ACC112 (cell line): Measurements from ENCODE around the gene C10orf105.

Experiments
- H2AFZ ChIP-seq: fragments of 200-600 bp; sonication (generic); one replicate; pipeline ENCODE4 v1.6.0; 2017; ENCODE audit warnings: antibody characterized with exemption, low read length; ENCODE audit not compliant: unreplicated experiment
- H3K27ac ChIP-seq: fragments of 200-600 bp; sonication (generic); 2 replicates; pipeline ENCODE4 v1.5.1; 2014; ENCODE audit warnings: low read depth, mild to moderate bottlenecking, antibody characterized with exemption, low read length, moderate library complexity
- H3K27me3 ChIP-seq: fragments of 200-600 bp; sonication (generic); 2 replicates; pipeline ENCODE4 v1.6.1; 2014; ENCODE audit warnings: mild to moderate bottlenecking, antibody characterized with exemption, low read length, moderate library complexity, mixed read lengths; ENCODE audit not compliant: insufficient read depth
- H3K36me3 ChIP-seq: fragments of 200-600 bp; sonication (generic); 2 replicates; pipeline ENCODE4 v1.6.1; 2016; ENCODE audit warnings: mild to moderate bottlenecking, antibody characterized with exemption, low read length, moderate library complexity, mixed read lengths; ENCODE audit not compliant: insufficient read depth
- H3K4me1 ChIP-seq: fragments of 200-600 bp; sonication (generic); one replicate; pipeline ENCODE4 v1.6.1; 2016; ENCODE audit warnings: low read length, mixed read lengths; ENCODE audit not compliant: insufficient read depth, unreplicated experiment, control insufficient read depth
- H3K4me3 ChIP-seq: fragments of 200-600 bp; sonication (generic); 2 replicates; pipeline ENCODE4 v1.5.1; 2014; ENCODE audit warnings: mild to moderate bottlenecking, low read depth, low read length
- H3K79me2 ChIP-seq: fragments of 200-600 bp; sonication (generic); one replicate; pipeline ENCODE4 v1.6.0; 2016; ENCODE audit warnings: low read length; ENCODE audit not compliant: control insufficient read depth, unreplicated experiment, insufficient read depth

The C10orf105 gene

DNA sequence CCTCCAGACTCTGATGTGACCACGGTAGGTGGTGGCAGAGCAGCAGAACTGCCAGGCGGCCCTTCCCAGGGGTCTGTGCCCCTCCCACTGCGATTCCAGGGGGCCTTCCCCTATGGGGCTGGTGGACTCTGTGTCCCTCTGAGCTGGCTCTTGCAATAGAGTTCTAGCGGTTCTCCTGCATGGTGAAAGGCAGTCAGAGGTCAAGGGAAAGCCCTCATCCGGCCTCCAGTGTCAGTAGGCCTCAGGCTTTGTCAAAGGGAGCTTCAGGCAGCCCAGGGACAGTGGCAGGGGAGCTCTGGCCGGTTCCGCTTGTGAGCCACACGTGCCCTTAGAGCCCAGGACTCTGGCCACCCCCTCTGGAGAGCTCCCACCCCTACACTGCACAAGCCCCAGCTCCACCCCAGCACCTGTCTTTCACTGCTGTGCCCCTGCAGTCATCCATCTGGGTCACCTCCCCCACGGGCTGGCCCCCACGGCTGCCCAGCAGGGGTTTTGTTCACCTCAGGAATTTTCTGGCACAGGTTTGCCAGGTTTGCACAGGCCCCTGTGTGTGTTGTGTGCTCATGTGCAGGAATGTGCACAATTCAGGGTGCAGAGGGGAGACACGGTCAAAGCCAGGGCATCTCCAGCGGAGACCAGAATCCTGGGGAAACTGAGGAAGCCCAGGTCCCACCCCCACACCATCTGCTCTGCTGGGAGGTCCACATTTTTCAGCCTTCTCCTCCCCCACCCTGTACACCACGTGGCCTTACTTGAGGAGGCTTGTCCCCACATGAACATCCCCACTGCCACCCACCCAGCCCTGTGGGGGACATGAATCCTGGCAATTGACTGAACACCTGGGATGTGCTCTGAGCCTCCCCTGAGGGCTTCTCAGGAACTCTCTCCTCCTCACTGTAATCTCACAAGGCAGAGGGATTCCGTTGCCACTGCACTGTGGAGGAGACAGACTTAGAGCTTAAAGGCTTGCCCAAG lies 23.8 kb downstream of the C10orf105 start:
- H3K4me3 ChIP-seq = no peak overlapping the region
- no peaks in the 10 kb centered on the region for H3K36me3 ChIP-seq
- peaks cover 7% of the 10 kb centered on the region; the same call in 1 of the 2 replicates for H3K27me3 ChIP-seq
- H3K4me1 ChIP-seq = peaks cover 10% of the 10 kb centered on the region
- H2AFZ ChIP-seq = no peak overlapping the region
- H3K79me2 ChIP-seq = no peaks in the 10 kb centered on the region
- H3K27ac ChIP-seq = no peak overlapping the region

DNA sequence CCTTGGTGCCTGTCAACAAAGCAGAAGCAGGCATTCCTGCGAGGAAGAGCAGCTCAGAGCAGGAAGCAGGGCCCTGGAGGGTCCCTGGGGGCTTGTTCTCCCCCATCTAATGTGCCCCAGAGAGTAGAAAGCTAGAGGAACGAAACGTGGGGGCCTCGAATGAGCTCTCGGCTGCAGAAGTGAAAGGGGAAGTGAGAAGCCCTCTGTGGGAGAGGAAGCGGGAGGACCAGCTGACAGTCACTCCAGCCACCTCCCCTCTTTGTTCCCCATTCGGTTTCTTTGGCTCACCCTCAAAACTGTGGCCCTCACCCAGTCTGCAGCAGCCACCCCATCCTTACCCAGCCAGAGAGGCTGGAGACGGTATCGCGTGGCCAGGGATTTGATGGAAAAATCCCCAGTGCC lies 25.0 kb downstream of the C10orf105 start:
- Histone ChIP-seq H3K36me3 (no peaks in the 10 kb centered on the region), H2AFZ (no peak overlapping the region), H3K4me3 (no peak overlapping the region)

DNA sequence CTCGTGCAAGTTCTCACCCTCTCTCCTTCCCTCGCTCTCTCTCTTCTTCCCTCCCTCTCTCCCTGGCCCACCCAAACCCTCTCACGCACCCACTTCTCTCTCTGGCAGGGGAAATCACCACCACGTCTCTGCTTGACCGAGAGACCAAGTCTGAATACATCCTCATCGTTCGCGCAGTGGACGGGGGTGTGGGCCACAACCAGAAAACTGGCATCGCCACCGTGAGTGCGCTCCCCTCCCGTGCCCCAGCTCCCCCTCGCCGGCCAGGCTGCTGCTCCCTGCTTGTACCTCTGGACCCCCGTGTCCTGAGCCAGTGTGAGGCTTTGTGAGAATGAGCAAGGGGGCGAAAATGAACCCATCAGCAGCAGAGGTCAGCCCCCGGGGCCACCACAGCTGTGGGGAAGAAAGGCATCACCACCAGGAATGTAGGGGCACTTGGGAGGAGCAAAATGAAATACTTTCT lies 25.5 kb downstream of the C10orf105 start:
- Histone ChIP-seq H3K79me2 (no peaks in the 10 kb centered on the region), H3K27me3 (0 out of 2 replicates have a peak, but pooled peaks cover 6% of the 10 kb centered on the region), H3K4me3 (no peak overlapping the region), H2AFZ (no peak overlapping the region), H3K36me3 (no peaks in the 10 kb centered on the region), H3K4me1 (peaks cover 10% of the 10 kb centered on the region), H3K27ac (no peak overlapping the region)

More for the DNA sequence above, 25.0 kb downstream of the C10orf105 start:
- Histone ChIP-seq H3K27ac (no peak overlapping the region), H3K4me1 (peaks cover 10% of the 10 kb centered on the region), H3K27me3 (0 out of 2 replicates have a peak, but pooled peaks cover 7% of the 10 kb centered on the region), H3K79me2 (no peaks in the 10 kb centered on the region)

DNA sequence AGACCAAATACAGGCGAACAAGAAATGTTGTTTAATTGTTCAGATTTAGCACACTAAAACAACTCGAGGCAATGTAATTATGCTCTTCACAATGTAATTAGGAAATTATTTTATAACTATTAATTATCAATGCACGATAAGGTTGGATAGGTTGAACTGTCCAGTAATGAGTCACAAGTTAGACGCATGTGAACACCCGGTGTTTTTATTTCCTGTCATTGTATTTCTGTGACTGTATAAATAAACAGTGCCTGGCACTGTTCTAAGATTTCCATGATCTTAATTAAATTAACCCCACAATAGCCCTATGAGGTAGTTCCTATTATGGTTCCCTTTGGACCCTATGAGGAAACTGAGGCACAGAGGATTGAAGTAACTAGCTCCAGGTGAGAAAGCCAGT lies 26.2 kb downstream of the C10orf105 start:
- Histone ChIP-seq H2AFZ (no peak overlapping the region), H3K4me3 (no peak overlapping the region), H3K27me3 (no peaks in the 10 kb centered on the region), H3K4me1 (peaks cover 10% of the 10 kb centered on the region), H3K36me3 (no peaks in the 10 kb centered on the region), H3K27ac (no peak overlapping the region), H3K79me2 (no peaks in the 10 kb centered on the region)

DNA sequence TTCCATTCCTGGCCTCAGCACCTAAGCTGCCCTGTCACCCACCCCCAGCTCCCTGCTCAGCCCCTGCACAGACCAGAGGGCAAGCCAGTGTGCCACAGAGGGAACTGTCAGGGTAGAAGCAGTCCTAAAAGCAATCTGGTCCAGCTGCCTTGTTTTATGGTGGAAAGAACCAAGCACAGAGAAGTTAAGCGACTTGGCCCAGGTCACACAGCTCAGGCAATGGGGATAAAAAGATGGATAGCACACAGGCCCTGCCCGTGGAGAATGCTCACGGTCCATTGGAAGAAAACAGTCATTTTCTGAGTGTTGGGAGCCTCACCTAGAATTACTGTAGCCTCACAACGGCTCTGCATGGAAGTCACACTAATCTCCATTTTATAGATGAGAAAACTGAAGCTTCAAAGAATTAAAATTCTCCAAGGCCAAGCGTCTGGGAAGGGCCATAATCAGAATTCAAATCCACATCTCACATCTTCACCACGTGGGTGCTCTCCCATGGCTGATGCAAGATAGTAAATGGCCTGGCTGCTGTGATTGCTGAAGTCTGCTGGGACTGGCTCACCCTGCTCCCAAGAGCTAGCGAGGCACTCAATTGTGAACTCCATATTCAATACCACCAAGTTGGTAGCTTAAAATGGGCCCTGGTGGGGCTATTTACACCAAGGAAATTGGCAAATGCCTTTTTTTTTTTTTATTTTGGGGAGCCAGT lies 26.8 kb downstream of the C10orf105 start:
- H3K4me3 ChIP-seq = no peak overlapping the region
- no peaks in the 10 kb centered on the region for H3K27me3 ChIP-seq
- H3K79me2 ChIP-seq = no peaks in the 10 kb centered on the region
- H2AFZ ChIP-seq = no peak overlapping the region
- no peaks in the 10 kb centered on the region for H3K36me3 ChIP-seq
- no peak overlapping the region for H3K27ac ChIP-seq
- peaks cover 10% of the 10 kb centered on the region for H3K4me1 ChIP-seq

DNA sequence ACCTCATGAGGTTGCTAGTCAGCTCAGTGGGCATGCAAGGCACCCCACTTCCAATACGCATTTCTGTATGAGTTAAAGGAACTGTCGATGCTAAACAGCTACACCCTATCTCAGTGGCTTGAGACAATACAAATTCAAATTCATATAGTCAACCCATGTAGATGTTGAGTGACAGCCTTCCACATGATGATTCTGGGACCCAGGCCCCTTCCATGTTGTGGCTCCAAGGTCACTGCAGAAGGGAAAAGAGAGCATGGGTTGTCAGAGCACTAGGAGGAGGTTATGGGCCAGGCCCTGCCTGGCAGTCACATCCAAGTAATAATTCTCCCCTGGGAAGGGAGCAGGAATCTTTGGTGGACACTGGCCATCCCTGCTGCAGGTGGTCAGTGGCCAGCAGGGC lies 28.2 kb downstream of the C10orf105 start:
- Histone ChIP-seq H2AFZ (no peak overlapping the region), H3K4me3 (no peak overlapping the region), H3K4me1 (peaks cover 10% of the 10 kb centered on the region), H3K27me3 (no peaks in the 10 kb centered on the region), H3K79me2 (no peaks in the 10 kb centered on the region), H3K36me3 (no peaks in the 10 kb centered on the region), H3K27ac (no peak overlapping the region)

DNA sequence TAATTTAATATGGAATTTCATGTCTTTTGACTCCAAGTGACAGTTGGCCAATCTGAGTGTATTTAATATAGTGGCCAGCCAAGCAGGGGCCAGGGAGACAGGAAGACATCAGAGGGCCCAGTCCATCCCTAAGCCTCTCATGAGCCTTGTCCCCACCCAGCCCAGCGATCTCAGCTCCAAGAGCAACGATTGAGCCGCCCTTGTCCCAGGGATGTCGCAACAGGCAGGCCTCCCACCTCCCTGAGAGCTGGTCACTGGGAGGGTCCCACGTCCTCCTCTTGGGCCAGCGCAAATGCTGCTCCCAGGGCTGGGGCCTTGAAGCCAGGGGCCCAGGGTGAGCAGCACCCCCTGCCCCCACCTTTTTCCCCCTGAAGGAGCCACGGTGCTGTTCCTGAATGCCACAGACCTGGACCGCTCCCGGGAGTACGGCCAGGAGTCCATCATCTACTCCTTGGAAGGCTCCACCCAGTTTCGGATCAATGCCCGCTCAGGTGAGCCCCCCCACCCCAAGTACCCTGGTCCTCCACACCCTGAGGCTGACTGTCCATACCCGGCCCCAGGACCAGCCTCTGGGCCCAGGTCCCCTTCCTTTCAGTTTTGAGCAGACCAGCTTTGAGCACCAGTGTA lies 29.4 kb downstream of the C10orf105 start:
- no peak overlapping the region for H3K27ac ChIP-seq
- H3K4me3 ChIP-seq = no peak overlapping the region
- H3K36me3 ChIP-seq = no peaks in the 10 kb centered on the region
- H2AFZ ChIP-seq = no peak overlapping the region
- no peaks in the 10 kb centered on the region for H3K27me3 ChIP-seq
- H3K79me2 ChIP-seq = no peaks in the 10 kb centered on the region
- H3K4me1 ChIP-seq = peaks cover 10% of the 10 kb centered on the region

DNA sequence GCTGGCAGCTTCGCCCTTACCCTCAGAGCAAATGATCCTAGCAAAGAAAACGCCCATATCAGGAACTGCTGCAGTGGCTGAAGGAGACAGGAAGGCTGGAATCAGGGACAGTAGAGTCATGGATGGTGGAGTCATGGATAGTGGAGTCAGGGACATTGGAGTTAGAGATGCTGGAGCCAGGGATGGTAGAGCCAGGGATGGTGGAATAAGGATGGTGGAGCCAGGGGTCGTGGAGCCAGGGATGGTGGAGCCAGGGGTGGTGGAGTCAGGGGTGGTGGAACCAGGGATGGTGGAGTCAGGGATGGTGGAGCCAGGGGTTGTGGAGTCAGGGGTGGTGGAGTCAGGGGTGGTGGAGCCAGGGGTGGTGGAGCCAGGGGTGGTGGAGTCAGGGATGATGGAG lies 31.3 kb downstream of the C10orf105 start:
- H2AFZ ChIP-seq = no peak overlapping the region
- H3K79me2 ChIP-seq = no peaks in the 10 kb centered on the region
- peaks cover 3% of the 10 kb centered on the region for H3K4me1 ChIP-seq
- no peaks in the 10 kb centered on the region for H3K27me3 ChIP-seq
- H3K27ac ChIP-seq = no peak overlapping the region
- no peaks in the 10 kb centered on the region for H3K36me3 ChIP-seq
- no peak overlapping the region for H3K4me3 ChIP-seq

DNA sequence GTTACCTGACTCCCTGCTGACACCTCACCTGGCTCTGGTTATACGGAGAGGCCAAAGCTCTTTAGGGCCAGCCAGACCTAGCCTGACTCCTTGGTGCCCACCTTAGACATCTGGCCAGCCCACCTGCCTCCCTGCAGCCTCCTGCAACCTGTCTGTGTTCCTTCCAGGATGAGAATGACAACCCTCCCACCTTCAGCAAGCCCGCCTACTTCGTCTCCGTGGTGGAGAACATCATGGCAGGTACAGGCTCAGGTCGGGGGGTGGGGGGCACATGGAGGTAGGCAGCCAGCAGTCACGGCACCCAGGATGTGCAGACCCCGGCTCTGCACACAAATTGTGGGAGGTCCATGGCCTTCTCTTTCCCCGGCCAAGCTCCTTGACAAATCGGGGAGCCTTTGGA lies 32.1 kb downstream of the C10orf105 start:
- Histone ChIP-seq H3K4me3 (no peak overlapping the region), H3K4me1 (no peaks in the 10 kb centered on the region), H2AFZ (no peak overlapping the region), H3K36me3 (no peaks in the 10 kb centered on the region), H3K27me3 (no peaks in the 10 kb centered on the region), H3K27ac (no peak overlapping the region), H3K79me2 (no peaks in the 10 kb centered on the region)

DNA sequence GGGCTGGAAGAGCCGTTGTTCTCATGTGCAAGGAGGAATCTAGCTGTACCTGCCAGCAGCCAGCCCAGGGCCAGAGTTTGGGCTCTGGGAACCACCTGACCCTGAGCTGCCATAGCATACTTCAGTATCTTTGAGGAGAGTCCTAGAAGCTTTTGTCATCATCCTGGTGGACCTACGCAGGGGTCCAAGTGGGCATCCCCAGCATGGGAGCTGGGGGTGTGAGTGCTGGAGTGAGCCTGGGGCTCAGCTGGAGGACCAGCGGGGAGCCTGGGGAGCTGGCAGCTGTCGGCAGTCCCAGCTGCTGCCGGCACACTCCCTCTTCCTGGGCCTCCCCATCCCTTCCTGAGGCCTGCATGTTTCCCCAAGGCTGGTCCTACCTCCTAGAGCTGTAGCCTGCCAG lies 32.5 kb downstream of the C10orf105 start:
- Histone ChIP-seq H3K27ac (no peak overlapping the region), H3K4me3 (no peak overlapping the region), H3K36me3 (no peaks in the 10 kb centered on the region), H3K27me3 (peaks cover 2% of the 10 kb centered on the region; the same call in 1 of the 2 replicates), H3K79me2 (no peaks in the 10 kb centered on the region), H3K4me1 (no peaks in the 10 kb centered on the region), H2AFZ (no peak overlapping the region)
